ENCODE results near the gene DCTPP1.
"Not testable (repeated sequence)": the region's sequence is repeated elsewhere in the genome, so short reads cannot be mapped to it uniquely, and the experiment has no call there.

The DCTPP1 gene

GRCh38 chr16:30457743-30458560, 28.1 kb upstream of the DCTPP1 start:
- peak overlapping the region; percentile 42 for H3K4me3 ChIP-seq (ENCODE audit: low read depth, low read length)
- DNase-seq (ENCODE audit: low read depth): peak; percentile 45
- TF ChIP-seq, protein P1, sequence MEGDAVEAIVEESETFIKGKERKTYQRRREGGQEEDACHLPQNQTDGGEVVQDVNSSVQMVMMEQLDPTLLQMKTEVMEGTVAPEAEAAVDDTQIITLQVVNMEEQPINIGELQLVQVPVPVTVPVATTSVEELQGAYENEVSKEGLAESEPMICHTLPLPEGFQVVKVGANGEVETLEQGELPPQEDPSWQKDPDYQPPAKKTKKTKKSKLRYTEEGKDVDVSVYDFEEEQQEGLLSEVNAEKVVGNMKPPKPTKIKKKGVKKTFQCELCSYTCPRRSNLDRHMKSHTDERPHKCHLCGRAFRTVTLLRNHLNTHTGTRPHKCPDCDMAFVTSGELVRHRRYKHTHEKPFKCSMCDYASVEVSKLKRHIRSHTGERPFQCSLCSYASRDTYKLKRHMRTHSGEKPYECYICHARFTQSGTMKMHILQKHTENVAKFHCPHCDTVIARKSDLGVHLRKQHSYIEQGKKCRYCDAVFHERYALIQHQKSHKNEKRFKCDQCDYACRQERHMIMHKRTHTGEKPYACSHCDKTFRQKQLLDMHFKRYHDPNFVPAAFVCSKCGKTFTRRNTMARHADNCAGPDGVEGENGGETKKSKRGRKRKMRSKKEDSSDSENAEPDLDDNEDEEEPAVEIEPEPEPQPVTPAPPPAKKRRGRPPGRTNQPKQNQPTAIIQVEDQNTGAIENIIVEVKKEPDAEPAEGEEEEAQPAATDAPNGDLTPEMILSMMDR (IDR thresholded peaks at IDR 0.05; ENCODE audit: insufficient read depth, low read depth, low read length, missing control alignments): no peak

GRCh38 chr16:30457256-30457655, 27.4 kb upstream of the DCTPP1 start:
- peak overlapping the region; percentile 42 for H3K4me3 ChIP-seq (ENCODE audit: low read depth, low read length)
- TF ChIP-seq, protein P1 (IDR thresholded peaks at IDR 0.05; ENCODE audit: insufficient read depth, low read depth, low read length, missing control alignments): no peak
- no peak for DNase-seq (ENCODE audit: low read depth)

- TF ChIP-seq, protein P1 (IDR thresholded peaks at IDR 0.05; ENCODE audit: insufficient read depth, low read depth, low read length, missing control alignments): no peak
- peak; percentile 45 for DNase-seq (ENCODE audit: low read depth)
- H3K4me3 ChIP-seq (ENCODE audit: low read depth, low read length): no peak overlapping the region
Measured at GRCh38 chr16:30456302-30456701, 26.5 kb upstream of the DCTPP1 start.

GRCh38 chr16:30452709-30453580, 23.1 kb upstream of the DCTPP1 start:
- not testable (repeated sequence) for H3K4me3 ChIP-seq (ENCODE audit: low read depth, low read length); DNase-seq (ENCODE audit: low read depth)

DNA sequence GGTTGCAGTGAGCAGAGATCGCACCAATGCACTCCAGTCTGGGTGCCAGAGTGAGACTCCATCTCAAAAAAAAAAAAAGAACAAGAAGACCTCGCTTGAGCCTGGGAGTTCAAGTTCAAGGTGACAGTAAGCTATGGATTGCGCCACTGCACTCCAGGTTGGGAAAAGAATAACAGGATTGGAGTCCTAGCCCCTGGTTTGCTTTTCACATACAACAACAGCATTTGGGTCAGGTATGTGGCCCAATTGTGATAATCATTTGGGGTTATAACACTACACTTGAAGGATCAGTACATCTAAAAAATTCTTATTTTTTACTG, 19.2 kb upstream of the DCTPP1 start:
- no peak overlapping the region for H3K4me3 ChIP-seq (ENCODE audit: low read depth, low read length)
- TF ChIP-seq, protein P1 (IDR thresholded peaks at IDR 0.05; ENCODE audit: insufficient read depth, low read depth, low read length, missing control alignments): no peak
- DNase-seq (ENCODE audit: low read depth): no peak

GRCh38 chr16:30447512-30448226, 17.8 kb upstream of the DCTPP1 start:
- TF ChIP-seq, protein P1 (IDR thresholded peaks at IDR 0.05; ENCODE audit: insufficient read depth, low read depth, low read length, missing control alignments): no peak
- H3K4me3 ChIP-seq (ENCODE audit: low read depth, low read length): no peak overlapping the region

DNA sequence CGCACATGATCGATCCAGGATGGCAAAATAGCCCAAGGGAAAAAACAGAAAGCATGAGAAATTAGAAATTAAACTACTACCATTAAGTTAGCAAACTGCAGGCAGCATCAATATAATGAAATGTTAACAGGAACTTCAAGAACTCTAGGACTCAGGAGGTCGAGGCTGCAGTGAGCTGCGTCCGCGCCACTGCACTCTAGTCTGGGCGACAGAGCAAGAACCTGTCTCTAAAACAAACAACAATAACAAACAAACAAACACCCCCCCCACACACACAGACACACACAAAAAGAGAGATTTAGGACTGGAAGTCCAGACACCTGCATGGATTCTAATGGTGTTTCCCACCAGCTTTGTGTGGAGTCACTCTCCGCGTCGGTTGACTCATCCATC, 16.4 kb upstream of the DCTPP1 start:
- peak overlapping the region; percentile 53 for H3K4me3 ChIP-seq (ENCODE audit: low read depth, low read length)
- TF ChIP-seq, protein P1 (IDR thresholded peaks at IDR 0.05; ENCODE audit: insufficient read depth, low read depth, low read length, missing control alignments): no peak
- DNase-seq (ENCODE audit: low read depth): no peak

More at GRCh38 chr16:30447512-30448226, 17.8 kb upstream of the DCTPP1 start:
- no peak for DNase-seq (ENCODE audit: low read depth)
